H54 (cell line): Measurements from ENCODE around the gene SETBP1.

ENCODE experiments used
- DNase-seq: peaks from one replicate; pipeline ENCODE4 v3.0.0; 2011; ENCODE audit warnings: low spot score, mixed read lengths; ENCODE audit not compliant: insufficient read length
- FAIRE-seq: peaks from 3 replicates; lab custom pipeline; 2011; peaks lifted over from hg19 to GRCh38; lab: Jason Lieb, UNC
- POLR2A ChIP-seq: IDR thresholded peaks from 2 replicates; pipeline ENCODE4 v1.6.1; 2011; ENCODE audit warnings: low read depth, mild to moderate bottlenecking, low read length

Gene SETBP1

DNA sequence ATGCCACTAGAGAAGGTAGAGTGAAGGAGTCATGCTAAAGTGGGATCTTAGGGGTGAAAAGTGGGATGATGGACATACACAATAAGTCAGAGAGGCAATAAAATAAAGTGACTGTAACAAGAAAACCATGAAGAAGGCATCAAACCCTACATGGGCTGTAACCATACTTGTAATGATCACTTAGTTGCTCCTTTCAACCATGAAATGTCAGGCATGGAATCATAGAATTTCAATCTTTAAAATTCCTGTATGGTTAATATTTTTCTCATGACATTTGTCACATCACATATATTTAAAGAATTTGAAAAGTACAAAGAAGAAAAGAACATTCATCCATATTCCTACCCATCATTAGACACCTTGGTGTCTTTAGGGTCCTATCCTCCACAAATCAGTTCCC, 20.9 kb upstream of the SETBP1 start:
- FAIRE-seq (no peak), DNase-seq (no peak)
- TF ChIP-seq POLR2A = no peak

DNA sequence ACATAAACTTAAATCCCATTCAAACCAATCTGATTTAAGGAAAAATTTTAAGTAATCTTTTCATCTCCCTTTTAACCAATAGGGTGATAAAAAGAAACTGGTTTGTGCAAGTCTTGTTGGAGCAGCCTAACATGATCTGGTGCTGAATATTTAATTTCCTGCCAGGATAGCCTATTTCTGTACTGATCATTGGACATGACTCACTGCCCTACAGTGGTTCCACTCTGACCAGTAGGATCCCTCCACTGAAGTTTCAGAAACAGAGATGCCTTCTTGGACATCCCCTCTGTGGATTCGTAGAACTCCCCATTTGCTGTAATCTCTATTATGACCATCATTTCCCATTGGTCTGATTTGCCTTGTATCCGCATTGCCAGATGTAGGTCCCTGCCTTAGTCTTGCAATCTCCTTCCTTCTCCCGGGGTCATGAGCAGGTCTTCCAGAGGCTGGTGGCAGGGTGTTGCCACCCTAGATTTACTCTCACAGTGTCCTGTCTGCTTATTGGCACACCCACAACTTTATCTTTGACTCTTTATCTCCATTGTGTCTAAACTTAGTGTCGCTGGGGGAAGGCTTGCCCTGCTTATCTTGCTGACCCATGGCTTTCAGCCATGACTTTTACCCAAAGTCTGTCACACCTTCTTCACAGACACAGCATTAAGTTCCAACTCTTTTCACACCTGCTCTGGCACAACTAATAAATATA, 12.3 kb upstream of the SETBP1 start:
- FAIRE-seq = no peak
- no peak for TF ChIP-seq POLR2A

DNA sequence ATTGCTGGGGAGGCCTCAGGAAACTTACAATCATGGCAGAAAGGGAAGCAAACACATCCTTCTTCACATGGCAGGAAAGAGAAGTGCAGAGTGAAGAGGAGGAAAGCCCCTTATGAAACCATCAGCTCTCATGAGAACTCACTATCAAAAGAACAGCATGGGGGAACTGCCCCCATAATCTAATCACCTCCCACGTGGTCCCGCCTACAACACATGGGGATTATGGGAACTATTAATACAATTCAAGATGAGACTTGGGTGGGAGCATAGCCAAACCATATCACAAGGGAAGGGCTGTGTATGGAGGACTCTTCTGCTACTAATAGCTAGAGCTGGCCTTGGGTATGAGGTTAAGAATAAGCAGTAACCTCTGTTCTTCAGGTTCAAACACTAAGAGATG, 8.8 kb upstream of the SETBP1 start:
- DNase-seq (no peak), FAIRE-seq (no peak)
- TF ChIP-seq POLR2A = no peak

More for the DNA sequence above, 12.3 kb upstream of the SETBP1 start:
- DNase-seq = no peak

DNA sequence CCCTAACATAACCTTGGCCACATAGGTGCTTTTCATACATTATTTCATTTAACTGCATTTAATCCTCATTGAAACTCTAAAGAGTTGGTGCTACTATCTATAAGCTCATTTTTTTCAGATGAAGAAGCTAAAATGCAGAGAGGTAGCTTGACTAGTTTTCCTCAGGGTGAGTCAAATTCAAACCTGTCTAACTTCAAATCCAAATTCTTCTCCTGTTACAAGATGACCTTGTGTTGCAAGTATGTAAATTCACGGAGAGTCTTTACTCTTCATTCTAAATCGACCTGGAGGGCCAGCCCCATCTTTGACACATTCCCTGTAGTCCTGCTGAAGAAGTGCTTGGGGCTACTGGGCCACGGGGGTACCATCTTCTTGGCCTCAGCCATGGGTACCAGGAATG, 8.2 kb upstream of the SETBP1 start:
- FAIRE-seq = no peak

DNA sequence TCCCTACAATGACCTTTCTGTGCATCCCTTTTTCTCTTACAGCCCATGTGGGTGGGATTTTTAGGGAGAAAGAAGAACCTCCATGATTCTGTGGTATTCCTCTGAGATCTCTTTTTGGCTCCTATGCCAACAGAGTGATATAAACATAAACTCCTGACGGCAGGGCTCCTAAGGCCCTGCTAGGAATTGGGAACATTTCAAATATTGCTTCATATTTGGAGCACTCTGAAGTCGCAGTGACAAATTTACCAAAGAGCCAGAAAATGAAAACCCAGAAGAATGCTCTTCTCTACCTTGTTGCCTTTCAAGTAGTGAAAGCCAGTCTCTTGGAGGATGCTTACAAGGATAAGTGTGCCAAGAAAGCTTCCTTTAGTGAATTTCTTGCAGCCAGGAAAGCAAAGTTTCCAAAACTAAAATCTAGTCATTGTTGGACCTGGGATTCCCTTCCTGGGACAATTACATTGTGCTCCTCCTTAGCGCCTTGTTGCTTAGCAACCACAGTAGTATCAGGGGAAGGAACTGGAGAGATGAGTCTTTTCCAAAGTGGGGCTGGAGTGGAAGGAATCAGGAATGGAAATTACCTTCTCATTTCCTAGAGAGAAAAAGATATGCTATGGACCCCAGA, 7.3 kb upstream of the SETBP1 start:
- TF ChIP-seq POLR2A = no peak
- DNase-seq (no peak), FAIRE-seq (no peak)

More for the DNA sequence above, 8.2 kb upstream of the SETBP1 start:
- no peak for DNase-seq
- no peak for TF ChIP-seq POLR2A

DNA sequence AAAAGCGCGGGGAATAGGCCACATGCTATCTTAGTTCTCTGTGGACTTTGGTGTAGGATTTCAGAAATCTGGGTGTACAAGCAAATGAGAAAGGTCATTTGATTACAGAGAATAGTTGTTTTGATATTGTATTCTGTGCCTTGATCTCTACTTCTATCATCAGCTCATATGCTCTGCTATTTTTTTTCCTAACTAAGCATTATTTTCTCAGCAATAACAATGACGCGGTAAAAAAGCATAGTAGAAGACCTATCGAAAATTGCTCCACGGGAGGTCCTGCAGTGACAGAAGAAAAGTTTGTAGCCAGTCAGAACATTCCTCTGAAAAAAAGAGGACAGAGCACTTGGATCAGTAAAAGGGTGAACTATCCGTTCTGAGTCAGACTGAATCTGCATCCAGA, 2.8 kb upstream of the SETBP1 start:
- FAIRE-seq = no peak
- TF ChIP-seq POLR2A = no peak
- no peak for DNase-seq

DNA sequence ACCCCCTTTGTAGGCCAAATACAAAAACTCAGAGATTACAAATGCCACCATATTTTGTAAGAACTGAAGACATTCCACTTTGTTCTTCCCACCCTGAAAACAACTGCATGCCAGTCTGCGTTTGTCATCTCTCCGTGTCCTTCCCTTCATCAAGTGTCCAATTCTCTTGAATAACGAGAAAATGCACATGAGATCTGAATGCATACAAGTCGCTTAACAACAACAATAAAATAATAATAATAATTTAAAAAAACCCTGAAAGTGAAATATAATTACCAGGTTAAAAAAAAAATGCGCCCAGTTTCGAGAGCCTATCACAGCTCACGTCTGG, 2.0 kb upstream of the SETBP1 start:
- FAIRE-seq (no peak), DNase-seq (no peak)
- no peak for TF ChIP-seq POLR2A

DNA sequence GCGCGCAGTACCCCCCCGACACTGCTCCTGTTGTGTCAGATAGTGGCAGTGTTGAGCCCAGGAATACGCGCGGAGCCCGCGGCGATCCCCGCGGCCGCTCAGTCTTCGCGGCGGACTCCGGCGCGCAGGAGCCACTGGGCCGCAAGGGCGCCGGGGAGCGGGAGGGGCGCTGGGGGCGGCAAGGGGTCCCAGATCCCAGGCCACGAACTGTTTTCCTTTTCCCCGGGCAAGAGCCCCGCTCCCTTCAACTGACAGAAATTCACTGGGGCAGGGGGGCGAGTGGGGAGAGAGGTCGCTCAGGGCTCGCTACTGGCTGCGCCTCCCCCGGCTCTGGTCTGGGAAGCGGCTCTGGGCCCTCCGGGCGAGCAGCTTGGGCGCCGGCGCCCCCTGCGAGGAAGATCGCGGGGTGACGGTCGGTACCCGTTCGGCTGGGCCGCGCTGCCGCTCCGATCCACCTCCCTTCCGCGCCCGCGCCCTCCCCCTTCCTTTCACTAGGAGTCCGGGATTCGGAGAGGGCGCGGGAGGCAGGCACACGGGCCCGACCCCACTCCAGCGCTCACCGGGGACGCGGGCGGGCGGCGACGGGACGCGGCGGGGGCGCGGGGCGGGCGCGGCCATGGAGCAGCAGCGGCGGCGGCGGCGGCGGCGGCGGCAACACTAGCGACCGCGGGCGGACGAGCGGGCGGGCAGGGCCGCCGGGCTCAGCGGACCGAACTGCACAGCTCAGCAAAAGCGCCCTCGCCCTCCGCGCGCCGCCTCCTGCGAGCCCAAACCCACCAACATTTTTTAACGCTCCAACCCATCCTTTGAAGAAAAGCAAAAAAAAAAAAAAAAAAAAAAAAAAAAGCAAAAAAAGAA, 1.4 kb upstream of the SETBP1 start:
- DNase-seq = peak; percentile 34
- TF ChIP-seq POLR2A = no peak
- no peak for FAIRE-seq

DNA sequence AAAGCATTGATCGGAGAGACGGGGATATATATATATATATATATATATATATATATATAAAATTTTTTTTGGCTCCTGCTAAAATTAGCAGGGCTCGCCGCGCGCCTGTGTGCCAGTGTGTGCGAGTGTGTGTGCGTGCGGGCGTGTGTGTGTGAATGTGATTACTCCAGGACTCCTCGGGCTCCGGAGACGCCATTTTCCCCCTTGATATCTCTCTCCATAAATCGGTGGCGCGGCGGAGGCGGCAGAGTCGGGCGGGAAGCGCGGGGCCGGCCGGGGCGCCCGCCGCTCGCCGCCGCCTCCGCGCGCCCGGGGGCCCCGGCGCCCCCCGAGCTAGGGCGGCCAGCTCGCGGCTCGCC, 795 bp upstream of the SETBP1 start:
- no peak for TF ChIP-seq POLR2A
- FAIRE-seq = no peak
- DNase-seq = no peak

DNA sequence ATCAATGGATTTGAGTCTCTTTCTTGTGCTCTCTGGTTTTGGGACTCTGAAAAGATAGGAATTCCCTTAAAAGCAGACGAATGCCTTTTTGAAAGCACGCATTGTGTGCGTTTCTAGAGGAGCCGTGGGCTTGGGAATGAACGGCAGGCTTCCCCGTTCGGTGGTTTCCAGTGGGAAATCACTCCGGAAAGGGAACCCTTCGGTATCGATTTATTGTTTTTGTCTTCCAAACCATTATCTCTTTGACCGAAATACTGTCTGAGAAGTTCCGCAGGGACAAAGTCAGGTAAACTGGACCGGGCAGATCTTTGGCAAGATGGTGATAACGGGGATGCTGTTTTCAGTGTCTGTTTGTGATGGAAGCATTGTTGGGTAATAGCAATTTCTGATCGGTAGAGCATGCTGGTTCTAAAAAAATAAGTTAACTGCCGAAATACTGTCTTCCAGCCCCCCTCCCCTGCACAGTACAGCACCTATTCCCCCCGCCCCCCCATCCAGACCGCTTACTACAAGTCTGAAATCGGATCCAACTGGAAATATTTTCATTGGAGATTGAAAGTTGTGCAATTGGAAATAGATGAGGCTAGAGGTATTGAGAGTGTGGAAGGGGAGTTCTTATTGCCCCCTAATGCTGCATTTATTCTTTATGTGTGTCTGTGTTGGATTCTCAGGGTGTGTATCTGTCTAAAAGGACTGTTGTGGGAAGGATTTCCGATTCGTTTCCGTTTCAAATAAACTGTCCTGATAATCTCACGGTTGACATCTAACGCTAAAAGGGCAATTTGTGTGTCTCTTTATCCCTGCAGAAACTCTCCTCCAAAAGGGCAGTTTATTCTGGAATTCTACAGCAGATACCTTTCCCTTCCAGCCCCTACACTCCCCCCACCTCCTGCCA, 635 bp downstream of the SETBP1 start:
- no peak for TF ChIP-seq POLR2A
- FAIRE-seq = no peak
- DNase-seq = no peak

DNA sequence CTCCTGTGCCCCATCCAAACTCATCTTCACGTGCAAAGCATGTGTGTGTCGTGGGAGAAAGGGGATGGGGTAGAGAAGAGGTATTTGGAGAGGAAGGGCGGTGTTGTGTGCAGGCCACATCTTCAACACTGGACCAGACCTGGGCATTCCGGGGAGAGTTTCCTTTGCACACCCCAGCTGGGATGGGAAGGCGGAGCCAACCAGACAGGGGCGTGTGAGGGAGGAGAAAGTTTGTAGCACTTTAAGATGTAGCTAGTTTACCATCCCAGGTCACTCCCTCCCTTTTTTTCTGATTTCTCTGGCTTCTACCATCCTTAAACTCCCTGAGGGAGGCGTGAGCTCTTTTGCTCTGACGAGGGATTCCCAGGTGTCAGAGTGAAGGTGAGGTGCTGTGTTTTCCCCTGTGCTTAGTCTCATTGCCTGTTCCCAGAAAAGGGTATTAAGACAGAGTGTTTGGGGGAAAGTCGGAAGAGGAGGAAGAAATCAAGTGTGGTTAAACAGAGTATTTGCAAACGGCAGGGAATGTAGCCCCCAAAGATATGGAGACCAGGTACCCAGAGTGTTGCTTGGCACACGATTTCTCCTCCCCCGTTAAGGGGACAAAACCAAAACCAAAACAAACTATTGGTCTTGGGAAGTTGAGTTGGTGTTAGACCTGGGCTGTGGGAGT, 1.6 kb downstream of the SETBP1 start:
- no peak for DNase-seq
- TF ChIP-seq POLR2A = no peak
- FAIRE-seq = no peak

DNA sequence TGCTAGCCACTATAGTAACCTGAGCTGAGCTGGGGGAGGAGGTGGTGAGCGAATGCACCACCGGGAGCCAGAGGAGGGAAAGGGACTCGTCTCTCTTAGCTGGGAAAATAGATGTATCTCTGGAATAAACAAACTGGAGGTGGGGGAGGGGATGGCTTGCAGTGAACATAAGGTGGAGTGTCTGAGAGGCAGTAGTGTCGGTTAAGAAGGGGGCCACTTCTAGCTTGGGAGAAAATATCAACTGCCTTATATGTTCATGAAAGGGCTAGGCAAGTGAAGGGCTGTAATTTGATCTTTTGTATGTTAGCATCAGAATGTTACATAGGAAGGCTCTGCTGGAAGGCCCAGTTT, 2.2 kb downstream of the SETBP1 start:
- TF ChIP-seq POLR2A = no peak
- DNase-seq (no peak), FAIRE-seq (no peak)

DNA sequence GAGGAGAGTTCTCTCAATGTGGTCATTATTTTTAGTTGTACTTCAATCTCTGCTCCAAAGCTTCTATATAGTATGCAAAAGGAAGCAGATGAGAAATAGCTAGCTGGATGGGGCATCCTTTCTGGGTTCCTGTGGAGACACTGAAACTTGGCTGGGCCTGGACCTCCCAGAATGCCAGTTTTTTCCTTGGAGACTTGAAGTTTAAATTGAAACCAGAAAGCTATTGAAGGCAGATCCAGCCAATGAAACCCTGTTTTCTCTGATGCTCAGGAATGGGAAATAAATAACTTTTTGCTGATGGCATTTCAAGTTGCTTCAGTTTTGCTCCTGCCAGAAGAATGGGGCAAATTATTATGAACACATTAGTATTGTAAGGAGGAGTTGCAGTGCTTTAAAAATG, 2.9 kb downstream of the SETBP1 start:
- DNase-seq (no peak), FAIRE-seq (no peak)
- TF ChIP-seq POLR2A = no peak
